ENCODE data around the gene LMBRD2.

Gene LMBRD2

DNA sequence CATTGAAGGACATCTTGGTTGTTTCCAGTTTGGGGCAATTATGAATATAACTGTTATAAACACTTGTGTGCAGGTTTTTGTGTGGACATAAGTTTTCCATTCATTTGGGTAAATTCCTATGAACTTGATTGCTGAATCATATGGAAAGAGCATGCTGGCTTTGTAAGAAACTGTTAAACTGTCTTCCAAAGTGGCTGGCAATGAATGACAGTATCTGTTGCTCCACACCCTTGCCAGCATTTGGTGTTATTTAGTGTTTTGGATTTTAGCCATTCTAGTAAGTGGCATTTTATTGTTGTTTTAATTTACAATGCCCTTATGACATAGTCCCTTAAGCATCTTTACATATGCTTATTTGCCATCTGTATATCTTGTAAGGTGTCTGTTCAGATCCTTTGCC, 55.2 kb downstream of the LMBRD2 start:
- DNase-seq, result no peak

GRCh38 chr5:36089989-36090388, 61.7 kb downstream of the LMBRD2 start:
- peak; percentile 25 for DNase-seq

GRCh38 chr5:36079200-36079781, 72.4 kb downstream of the LMBRD2 start:
- DNase-seq, result peak; percentile 47

DNA sequence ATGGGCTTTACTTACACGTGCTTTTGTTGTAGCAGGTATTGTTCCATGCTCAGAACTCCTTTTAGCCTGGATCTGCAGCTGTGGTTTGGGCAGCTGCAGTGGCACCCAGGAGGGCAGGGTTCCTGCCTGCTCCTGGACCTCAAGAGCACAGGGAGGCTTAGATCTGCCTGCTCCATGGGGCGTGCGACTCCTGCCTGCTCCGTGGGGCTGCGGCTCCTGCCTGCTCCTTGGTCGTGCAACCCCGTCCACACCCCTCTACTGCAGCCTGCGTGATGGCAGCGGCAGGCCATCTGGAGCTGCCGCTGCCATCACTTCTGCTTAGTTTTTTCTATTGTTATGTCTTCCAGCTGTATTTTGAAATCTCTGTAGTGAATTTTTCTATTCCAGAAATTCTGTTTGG, 73.3 kb downstream of the LMBRD2 start:
- no peak for DNase-seq

DNA sequence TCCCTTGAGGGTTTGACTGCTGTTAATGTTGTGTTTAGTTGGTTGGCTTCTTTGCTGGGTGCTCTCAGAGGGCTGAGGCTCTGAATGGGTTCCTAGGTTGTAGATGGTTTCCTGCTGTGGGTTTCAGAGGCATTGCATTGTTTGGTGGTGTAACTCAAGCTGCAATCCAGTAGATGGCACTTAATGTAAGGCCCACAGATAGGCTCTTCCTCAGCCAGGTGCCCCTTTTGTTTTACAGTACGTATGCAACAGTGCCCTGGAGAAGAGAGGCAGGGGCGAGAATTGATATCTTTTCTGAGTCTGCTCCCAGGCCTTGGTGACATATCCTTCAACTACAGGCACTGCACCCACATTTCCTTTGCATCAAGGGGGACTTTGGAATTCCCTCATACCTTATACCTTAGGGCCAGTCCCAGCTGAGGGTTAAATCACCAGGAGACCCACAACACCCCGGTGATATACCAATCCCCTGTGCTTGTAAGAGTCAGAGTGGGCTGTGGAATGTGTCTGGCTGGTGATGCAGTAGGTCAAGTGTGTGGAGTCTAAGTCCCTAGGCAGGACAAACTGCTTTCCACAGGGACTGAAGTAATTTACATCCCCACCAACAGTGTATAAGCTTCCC, 78.0 kb downstream of the LMBRD2 start:
- DNase-seq, result peak; percentile 32

DNA sequence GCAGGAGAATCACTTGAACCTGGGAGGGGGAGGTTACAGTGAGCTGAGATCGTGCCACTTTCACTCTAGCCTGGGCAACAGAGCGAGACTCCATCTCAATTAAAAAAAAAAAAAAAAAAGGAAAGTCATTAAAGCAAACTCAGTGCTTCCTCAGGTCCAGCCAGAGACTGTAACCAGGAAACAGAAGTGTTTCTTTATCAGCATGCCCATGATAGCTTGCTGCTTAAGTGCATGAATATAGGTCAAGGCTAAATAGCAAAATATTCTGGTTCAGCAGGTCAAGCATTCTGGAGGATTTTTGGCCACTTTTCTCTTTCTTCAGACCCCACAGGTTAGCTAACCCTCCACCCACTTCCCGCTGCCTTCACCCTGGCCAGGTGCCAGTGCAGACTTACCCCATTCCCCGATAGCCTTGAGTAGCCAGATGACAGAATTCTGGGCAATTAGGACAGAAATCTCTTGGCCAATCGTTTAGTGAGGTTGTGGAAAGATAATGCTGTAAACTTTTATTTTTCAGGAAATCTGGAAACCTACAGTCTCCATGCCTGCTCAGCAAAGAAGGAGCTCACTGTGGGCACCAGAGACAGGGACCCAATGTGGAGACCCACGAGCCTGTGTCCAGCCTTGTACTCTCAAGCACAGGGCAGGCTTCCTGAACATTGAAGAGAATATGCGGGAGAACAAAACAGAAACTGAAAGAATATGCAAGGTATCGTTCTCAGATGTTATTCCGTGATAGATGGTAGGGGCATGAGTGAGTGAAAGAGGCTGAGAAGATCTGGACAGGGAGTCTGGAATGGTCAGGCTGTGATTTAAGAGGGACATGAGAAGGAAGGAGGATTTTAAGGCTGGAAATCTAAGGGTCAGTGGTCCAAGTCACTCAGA, 80.8 kb downstream of the LMBRD2 start:
- peak; percentile 9 for DNase-seq

DNA sequence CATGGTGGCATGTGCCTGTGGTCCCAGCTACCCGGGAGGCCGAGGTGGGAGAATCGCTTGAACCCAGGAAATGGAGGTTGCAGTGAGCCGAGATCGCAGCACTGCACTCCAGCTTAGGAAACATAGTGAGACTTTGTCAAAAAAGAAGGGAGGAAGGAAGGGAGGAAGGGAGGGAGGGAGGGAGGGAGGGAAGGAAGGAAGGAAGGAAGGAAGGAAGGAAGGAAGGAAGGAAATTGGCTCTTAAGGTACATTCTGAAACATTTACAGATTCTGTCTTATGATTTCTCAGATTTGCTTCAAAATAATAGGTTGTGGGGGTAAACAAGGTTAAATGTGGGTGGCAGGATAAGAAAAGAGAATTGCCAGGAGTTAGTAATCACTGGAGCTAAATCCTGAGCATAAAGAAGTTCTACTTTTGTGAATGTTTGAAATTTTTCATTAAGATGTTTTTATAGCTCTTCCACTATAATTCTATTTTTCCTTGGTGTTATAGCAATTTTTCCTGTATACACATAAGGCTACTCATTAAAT, 82.9 kb downstream of the LMBRD2 start:
- no peak for DNase-seq

GRCh38 chr5:36066540-36067210, 85.0 kb downstream of the LMBRD2 start, which contains the start of gene UGT3A2:
UGT3A2 (minus strand) TSS chr5:36066882; CDS start chr5:36066789, 93 bp downstream.
- no peak for DNase-seq

DNA sequence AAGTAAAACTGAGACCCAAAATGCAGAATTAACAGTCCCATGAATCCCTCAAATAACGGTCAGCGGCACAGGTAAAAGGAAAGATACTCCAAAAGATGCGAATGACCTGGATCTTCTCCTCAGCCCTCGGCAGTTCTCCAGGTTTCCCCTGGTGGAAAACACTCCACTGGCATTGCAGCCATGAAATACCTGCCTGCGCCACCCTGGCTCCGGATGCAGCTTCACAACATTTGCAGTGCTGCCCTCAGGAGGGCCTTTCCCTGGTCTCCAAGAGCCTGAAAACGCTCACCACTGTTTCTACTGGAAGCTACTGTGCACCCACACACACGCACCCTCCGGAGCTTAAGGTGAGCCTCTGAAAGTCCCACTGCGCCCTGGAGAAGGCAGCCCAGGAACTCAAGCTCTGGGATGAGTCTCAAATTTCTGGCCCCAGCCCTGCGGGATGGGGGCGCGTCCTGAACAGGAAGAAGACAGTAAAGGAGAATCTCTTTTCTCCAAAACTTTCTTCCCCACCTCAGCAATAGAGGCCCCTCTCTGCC, 85.6 kb downstream of the LMBRD2 start:
- DNase-seq, result no peak

GRCh38 chr5:36060420-36060887, 91.2 kb downstream of the LMBRD2 start:
- DNase-seq, result peak; percentile 5

DNA sequence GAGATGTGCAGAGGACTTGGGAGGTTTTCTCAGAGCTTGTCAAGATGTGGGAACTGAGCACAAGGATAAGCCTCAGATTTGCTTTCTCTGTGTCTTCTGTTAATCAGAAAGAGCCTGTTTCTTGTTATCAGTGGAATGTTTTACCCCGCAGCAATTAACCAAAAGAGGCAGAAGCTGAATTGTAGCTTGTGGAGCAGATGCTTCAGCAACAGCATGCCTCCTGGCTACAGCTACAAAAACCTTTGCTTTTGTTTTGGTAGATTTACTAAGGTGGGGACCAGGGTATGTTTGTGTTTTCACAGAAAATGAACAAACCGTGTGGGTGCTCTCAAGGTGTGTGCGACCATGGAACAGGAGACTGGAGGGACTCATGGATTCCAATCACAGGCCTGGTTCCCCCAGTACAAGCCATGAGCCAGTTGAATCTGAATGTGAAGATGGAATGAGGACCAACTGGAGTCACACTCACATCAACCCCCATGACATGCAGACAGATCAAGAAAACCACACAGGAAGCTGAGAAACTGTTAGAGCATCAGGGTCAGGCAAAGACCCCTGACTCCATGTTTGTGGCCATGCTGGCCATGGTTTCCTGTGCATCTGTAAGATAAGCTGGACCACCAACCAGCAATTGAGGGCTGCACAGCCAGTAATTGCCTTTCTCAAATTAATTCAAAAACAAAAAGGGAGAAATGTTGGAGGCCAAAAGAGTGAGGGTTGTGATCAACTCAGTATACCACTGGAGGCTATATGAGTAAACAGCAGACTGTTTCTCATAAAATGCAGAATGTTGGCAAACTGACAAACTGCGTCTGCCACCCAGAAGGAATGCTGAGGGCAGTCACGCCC, 91.9 kb downstream of the LMBRD2 start:
- no peak for DNase-seq

GRCh38 chr5:36058776-36059175, 92.9 kb downstream of the LMBRD2 start:
- DNase-seq, result no peak

DNA sequence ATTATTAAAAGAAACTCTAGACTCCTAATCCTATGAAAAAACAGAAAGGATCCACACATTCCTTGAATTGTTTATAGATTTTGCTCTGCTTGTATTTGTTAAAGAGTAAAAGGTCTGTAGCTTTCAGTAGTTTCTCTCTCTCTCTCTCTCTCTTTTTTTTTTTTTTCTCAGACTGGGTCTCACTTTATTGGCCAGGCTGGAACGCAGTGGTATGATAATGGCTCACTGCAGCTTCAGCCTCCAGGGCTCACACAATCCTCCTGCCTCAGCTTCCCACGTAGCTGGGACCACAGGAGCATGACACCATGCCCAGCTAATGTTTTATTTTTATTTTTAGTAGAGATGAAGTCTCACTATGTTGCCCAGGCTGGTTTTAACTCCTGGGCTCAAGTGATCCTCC, 94.3 kb downstream of the LMBRD2 start:
- DNase-seq, result no peak

DNA sequence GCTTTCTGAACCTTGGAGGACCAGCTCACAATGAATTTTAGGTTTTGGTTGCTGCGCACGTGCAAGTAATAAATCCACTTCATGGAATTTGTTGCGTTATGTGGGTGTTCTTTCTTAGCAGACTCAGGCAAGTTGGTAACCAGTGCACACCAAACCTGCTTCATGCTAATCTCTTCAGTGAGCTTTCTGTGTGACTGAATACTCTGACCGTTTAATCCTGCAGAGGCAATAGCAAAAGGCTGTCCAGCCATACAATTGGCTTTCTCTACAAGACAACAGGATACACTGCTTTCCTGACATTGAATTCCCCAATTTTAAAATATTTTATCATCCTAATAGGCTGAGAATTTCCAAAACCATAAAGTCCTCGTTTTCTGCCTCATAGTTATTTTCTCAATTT, 95.3 kb downstream of the LMBRD2 start:
- DNase-seq, result no peak

DNA sequence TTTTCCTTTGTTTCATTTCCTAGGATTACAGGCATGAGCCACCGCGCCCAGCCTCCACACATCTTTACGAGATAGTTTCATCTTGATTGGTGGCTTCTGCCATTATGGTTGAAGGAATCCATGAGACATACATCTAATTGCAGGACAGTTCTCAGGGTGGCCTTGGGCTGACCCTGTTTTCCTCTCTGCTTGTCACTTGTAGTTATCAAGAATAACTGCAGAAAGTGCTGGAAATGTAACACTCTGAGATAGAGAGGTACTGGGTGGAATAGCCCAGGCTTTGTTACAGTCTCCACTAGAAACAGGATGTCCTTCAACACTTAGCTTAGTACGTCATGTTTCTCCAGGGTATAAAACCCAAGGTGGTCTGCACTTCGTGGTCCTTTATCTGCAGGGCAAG, 95.7 kb downstream of the LMBRD2 start:
- no peak for DNase-seq

DNA sequence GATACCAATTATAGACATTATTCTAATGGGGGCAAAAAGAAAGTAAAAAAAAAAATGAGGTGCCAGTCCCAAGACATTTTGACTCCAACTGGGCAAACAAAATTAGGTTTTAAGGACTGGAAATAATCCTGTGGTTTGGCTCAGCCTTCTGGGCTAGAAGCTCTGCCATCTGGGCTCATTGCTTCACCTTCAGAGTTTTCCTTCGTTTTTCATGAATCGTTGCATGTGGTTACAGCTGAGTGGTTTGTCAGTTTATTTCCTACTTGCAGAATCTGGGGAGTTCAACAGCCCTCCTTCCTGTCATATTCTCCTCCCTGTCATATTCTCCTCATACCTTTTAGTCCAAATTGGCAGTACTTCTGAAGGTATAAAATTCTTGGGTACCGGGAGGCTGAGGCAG, 97.0 kb downstream of the LMBRD2 start:
- no peak for DNase-seq

DNA sequence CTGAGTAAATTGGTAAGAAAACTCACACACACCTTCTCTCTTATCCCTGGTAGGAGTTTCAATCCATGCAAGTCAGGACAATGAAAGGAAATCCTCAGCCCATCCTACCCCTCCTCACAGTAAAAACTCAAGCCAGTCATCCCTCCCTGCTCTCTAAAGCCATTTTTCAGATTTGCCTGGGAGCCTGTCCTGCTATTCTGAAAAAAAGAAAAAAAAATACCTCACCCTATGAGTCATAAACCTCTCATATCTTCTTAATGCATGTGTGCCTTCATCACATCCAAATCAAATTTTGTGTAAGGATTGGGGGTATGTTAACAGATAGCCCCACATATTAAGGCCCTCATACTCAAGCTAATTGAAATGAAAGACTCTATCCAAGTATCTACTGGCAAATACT, 99.1 kb downstream of the LMBRD2 start:
- no peak for DNase-seq

GRCh38 chr5:36049949-36050348, 101.7 kb downstream of the LMBRD2 start:
- DNase-seq, result no peak
